ENCODE data around the gene FOXI1.

- TF ChIP-seq, protein P1, sequence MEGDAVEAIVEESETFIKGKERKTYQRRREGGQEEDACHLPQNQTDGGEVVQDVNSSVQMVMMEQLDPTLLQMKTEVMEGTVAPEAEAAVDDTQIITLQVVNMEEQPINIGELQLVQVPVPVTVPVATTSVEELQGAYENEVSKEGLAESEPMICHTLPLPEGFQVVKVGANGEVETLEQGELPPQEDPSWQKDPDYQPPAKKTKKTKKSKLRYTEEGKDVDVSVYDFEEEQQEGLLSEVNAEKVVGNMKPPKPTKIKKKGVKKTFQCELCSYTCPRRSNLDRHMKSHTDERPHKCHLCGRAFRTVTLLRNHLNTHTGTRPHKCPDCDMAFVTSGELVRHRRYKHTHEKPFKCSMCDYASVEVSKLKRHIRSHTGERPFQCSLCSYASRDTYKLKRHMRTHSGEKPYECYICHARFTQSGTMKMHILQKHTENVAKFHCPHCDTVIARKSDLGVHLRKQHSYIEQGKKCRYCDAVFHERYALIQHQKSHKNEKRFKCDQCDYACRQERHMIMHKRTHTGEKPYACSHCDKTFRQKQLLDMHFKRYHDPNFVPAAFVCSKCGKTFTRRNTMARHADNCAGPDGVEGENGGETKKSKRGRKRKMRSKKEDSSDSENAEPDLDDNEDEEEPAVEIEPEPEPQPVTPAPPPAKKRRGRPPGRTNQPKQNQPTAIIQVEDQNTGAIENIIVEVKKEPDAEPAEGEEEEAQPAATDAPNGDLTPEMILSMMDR (IDR thresholded peaks at IDR 0.05), result no peak
- TF ChIP-seq POLR2A (IDR thresholded peaks at IDR 0.05; ENCODE audit: low read depth), result no peak
- TF ChIP-seq POLR2AphosphoS5 (IDR thresholded peaks at IDR 0.05), result no peak
- TF ChIP-seq EP300 (IDR thresholded peaks at IDR 0.05), result no peak
These were observed 29.0 kb upstream of the FOXI1 start for GRCh38 chr5:170076739-170077138.
